Left lobe of liver (tissue), 2 donors: ENCODE results near the gene POU3F1. TPM values are rescaled to one million over a fixed set of nuclear protein-coding genes. Genes with fewer than 3 reads are reported as not detected.

ENCODE experiments used
- ATAC-seq: fragments of 200-7000 bp; cut with Tn5 transposase; one replicate; pipeline ENCODE4 v1.9.1; 2020; ENCODE audit warnings: mild to moderate bottlenecking, moderate library complexity
- DNase-seq: peaks from one replicate; pipeline ENCODE4 v3.0.0-alpha.2; 2020; ENCODE audit warnings: low spot score
- total RNA-seq: library from RNA; stranded (reverse); gene quantifications from one replicate; pipeline ENCODE4 v1.2.1, GENCODE V29; 2021
- donor health status: DM: no; HTN: no; CAD: no; lungs with moderate emphysema.
- donor health status: DM: no; HTN: yes; CAD: no.

Gene POU3F1
- total RNA-seq, 1 donor from 2014 or later = 0.08 TPM

DNA sequence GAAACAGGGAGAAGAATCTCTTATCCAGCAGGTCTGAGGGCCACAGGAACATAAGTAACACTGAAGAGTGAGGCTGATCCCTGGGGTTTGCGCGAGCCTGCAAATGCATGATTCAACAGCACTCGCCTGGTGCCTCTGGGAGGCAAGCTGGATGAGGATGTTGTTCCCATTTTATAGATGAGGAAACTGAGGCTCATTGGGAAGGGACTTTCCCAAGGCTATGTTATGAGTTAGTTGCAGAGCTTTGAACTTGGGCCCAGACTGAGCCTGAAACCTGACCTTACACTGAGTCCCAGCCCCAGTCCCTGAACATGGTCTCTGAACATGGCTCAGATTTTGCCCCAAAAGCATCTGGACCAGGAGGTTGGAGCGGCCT is 27.7 kb upstream of the POU3F1 start:
- ATAC-seq (no peak), DNase-seq (no peak)

GRCh38 chr1:38073534-38074301 is 27.1 kb upstream of the POU3F1 start:
- DNase-seq (no peak), ATAC-seq (no peak)

DNA sequence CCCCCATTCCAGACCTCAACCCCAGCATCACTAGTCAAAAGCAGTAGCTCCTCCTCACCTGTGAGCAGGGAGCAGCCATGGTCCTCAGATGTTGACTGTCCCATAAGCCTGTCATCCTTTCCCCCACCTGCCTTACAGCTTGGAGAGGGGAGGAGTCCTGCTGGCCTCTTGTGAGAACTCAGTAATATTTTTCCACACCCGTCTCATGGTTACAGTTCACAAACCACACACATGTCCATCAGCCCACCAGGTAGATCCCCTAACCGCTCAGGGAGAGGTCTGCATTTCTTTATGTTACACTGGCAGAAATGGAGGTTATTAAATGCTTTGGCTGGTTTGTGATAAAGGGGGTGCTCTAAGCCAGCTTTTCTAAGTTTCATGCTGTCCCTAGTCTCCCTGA is 26.3 kb upstream of the POU3F1 start:
- ATAC-seq (no peak), DNase-seq (no peak)

DNA sequence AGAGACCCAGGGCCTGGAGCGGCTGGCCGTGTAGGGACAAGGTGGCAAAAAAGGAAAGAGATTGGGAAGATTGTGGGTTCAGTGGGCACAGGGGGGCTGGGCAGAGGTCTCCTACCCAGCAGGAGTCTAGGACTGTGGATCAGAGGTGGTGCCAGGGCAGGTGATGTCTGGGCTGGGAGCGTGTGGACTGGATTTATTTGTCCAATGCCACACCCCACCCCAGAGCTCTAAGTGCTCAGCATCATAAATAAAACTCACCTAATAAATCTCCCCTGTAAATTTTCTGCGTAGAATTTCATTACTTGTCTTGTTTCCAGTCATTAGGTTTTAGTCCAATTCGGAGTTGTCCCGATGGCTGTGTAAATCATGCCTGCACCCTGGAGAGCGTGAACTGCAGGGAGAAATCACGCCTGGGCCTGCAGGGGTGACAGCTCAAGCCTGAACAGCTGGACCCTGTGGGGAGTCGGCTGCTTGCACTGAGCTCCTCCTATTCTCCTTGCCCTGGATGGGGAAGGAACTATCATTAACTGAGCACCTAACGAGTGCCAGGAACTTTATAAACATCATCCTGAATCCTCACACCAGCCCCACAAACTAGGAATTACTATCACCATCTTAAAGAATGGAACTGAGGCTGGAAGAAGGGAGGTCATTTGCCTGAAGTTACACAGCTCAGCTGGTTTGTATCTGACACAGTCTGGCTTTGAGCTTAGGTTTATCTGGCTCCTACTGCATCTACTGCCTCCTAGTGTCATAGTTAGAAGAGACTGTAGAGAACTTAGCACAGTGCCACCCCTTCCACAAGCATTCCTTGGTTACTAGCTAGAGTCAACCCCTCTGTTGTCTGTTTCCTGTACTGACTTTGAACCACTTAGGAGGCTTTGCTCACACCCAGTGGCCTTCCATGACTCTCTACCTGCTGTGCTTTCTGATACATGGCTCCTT is 25.0 kb upstream of the POU3F1 start:
- DNase-seq = no peak
- peak; percentile 80 for ATAC-seq

DNA sequence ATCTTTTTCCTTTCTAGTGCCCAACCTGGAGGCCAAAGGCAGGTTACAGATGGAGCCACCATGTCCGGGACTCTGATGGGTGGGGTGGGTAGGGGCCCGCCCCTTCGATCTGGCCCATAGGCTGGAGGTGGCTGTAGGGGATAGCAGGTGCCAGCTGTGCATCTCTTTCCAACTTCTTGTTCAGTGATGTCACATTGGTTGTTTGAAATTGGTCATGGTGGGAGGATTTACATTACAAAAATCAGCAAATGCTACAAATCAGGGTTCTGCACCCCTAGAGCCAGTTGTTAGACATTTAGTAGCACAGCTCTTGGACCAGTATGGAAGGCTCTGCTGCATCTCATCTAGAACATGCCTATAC is 22.4 kb upstream of the POU3F1 start:
- no peak for DNase-seq
- no peak for ATAC-seq

GRCh38 chr1:38068220-38068979 is 21.8 kb upstream of the POU3F1 start:
- DNase-seq = no peak
- no peak for ATAC-seq

- ATAC-seq = no peak
- DNase-seq = no peak
Measured at GRCh38 chr1:38064197-38064903, 17.8 kb upstream of the POU3F1 start.

- ATAC-seq (no peak), DNase-seq (no peak)
Measured at GRCh38 chr1:38063616-38064015, 17.0 kb upstream of the POU3F1 start.

DNA sequence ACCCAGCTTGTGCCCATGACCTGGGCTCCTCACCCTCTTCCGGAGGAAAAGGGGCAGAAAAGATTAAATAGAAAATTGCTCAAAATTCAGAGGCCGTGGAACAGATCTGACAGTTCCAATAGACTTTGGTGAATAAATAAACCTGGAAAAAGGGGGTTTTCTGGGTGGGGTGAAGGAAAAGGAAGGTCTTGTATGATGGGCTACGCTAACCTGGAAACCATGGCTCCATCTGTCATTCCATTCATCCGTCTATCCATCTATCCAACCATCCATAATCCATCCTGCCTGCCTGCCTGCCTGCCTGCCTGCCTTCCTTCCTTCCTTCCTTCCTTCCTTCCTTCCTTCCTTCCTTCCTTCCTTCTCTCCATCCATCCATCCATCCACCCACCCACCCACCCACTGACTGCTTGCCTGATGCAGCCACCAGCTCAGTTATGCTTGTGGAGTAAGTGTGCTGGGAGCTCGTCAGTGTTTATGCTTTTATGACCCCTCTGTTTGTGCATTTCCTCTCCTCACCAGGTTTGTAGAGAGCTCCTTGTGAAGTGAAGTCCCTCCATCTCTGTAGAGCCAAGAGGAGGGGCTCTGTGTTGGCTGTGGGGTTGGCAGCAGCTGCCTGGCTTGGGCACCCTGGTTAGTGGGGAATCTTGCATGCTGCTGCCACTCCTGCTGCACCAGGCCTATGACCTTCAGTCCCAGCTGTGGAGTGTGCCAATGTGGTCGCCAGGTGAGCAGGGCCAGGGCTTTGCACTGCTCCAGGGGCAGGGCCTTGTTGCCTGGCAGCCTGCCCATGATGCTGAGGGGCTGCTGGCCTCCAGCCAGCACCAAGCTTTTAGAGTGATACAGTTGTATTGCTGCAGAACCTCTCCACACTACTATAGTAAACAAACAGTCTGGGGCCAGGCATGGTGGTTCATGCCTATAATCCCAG is 16.0 kb upstream of the POU3F1 start:
- DNase-seq (no peak), ATAC-seq (peak; percentile 50)

GRCh38 chr1:38061883-38062328 is 15.3 kb upstream of the POU3F1 start:
- DNase-seq (no peak), ATAC-seq (peak; percentile 42)

GRCh38 chr1:38061290-38061689 is 14.7 kb upstream of the POU3F1 start:
- DNase-seq = no peak
- no peak for ATAC-seq

GRCh38 chr1:38060498-38060897 is 13.9 kb upstream of the POU3F1 start:
- ATAC-seq (no peak), DNase-seq (no peak)

DNA sequence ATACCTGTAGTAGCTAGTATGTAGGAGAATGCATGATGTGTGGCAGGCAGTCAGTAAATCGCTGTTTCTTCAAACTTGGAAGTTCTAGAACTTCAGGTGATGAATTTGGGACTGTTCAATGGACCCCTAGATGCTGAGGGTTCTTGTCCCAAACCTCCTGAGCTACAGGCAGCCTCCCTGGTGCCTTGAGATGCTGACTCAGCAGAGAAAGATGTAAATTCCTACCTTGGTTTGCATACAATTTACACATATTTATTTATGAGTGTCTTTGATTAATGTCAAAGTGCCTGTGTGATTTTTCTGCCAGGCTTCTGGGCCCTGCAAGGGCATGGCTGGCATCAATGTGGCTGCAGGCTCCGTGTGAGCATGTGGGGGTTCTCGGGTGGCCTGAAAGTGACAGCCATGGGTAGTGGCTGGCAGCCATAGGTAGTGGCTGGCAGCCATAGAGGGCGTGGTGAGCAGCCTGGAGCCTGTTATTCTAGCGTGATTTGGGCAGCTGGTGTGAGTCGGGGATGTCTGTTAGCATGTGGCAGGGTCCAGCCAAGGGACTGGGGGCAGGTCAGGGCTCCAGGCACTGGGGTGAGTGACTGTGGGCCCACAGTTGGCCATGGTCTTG is 13.2 kb upstream of the POU3F1 start:
- DNase-seq = no peak
- no peak for ATAC-seq

GRCh38 chr1:38055965-38056364 is 9.4 kb upstream of the POU3F1 start:
- ATAC-seq = no peak
- DNase-seq = no peak

DNA sequence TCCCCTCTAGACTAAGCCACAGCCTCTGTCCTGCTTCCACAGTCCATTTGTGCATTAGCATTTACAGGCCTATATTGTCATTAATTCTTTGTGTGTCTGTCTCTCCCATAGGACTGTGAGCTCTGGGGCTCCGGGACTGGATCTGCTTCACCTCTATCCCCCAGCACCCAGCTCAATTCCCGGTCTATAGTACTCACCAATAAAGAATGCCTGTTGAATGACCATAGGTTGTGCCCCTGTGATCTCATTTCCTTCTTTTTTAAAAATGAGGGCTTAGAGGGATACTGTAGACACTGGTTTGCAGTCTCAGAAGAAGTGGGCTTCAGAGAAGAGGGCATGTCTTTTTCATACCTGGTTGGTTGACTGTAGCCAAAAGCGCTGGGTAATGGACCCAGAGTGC is 8.8 kb upstream of the POU3F1 start:
- DNase-seq (no peak), ATAC-seq (no peak)

DNA sequence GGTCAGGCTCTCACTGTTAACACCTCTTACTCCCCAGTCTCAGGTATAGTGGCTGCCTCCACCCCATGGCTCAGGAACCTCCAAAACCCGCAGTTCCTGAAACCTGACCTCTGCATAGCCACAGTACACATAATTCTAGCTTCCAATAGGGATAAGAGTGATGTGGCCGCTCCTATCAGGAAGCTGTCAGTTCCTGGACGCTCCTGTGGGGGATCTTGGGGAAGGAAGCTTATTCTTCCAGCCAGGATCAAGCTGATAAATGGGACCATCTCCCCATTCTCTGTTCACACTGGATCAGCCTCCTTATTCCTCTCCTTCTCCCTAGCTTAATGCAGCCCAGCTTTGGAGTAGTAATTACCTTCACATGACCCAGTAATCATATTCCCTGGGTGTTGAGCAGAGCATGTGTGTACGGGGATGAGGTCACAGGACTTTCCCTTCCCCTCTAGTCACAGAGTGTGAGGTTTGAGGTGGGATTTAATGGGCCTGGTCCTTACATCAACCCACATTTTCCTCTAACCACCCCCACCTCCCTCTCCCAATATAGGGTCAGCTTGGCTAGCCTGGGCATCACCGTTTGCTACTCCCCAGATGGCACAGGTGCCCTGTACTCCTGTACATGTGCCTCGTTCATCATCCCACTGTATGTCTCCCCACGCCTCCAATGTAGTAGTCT is 7.0 kb upstream of the POU3F1 start:
- DNase-seq (no peak), ATAC-seq (no peak)

- DNase-seq (no peak), ATAC-seq (no peak)
Measured at GRCh38 chr1:38052750-38053415, 6.3 kb upstream of the POU3F1 start.

DNA sequence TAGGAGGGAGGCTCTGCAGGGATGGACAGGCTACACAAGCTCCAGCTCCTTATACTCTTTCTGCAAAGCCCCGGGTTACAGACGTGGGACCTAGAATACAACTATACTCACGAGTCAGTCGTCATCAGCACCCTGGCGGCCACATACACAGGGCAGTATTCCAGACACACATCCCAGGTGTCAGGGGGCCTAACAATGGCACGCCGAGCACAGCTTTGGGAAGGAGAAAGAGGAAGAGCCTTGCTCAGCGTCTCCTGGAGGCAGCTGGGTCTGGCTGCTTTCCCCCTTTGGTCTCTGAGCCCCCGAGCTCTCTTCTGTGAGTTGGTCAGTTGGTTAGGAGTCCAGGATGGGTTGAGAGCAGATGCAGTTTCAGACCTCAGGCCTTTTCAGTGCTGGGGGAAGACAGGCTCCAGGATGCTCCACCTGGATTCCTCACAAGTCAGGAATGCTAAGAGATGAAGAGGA is 4.5 kb upstream of the POU3F1 start:
- no peak for DNase-seq
- ATAC-seq = no peak
